WTC11 (cell line): Measurements from ENCODE around the gene UGT1A3. TPM values are rescaled to one million over a fixed set of nuclear protein-coding genes. Genes with fewer than 3 reads are reported as not detected.

Experiments used
- ATAC-seq: fragments of 200-7000 bp; cut with Tn5 transposase; 2 replicates; pipeline ENCODE4 v1.10.0; 2021; ENCODE audit warnings: mild to moderate bottlenecking, moderate library complexity
- CTCF ChIA-PET: fragments of 300-600 bp; sonication (Branson Sonifier 250); formaldehyde crosslinking; loops from one replicate; lab custom pipeline; 2021; ENCODE audit warnings: antibody characterized with exemption; lab: Charles Lee
- POLR2A ChIA-PET: fragments of 350-600 bp; sonication (Branson Sonifier 250); formaldehyde crosslinking; loops from one replicate; lab custom pipeline; 2021; ENCODE audit warnings: antibody characterized with exemption; lab: Charles Lee
- DNase-seq: peaks from one replicate; pipeline ENCODE4 v3.0.0; 2021; ENCODE audit warnings: low spot score
- H3K27ac Mint-ChIP-seq: 2 replicates; pipeline ENCODE4 v1.8.0; 2021; ENCODE audit warnings: mixed read lengths
- H3K27me3 Mint-ChIP-seq: 2 replicates; pipeline ENCODE4 v1.8.0; 2021; ENCODE audit warnings: low read depth, mild to moderate bottlenecking, moderate library complexity, mixed read lengths
- H3K36me3 Mint-ChIP-seq: 2 replicates; pipeline ENCODE4 v1.8.0; 2021; ENCODE audit warnings: mixed read lengths
- H3K4me1 Mint-ChIP-seq: 2 replicates; pipeline ENCODE4 v1.8.0; 2022; ENCODE audit warnings: mixed read lengths
- H3K4me3 Mint-ChIP-seq: 2 replicates; pipeline ENCODE4 v1.8.0; 2021; ENCODE audit warnings: mild to moderate bottlenecking, moderate library complexity, mixed read lengths
- H3K9me3 Mint-ChIP-seq: 2 replicates; pipeline ENCODE4 v1.8.0; 2021; ENCODE audit warnings: mixed read lengths
- ARID4B ChIP-seq: sonication (generic); formaldehyde crosslinking; IDR thresholded peaks from 2 replicates; pipeline ENCODE4 v1.8.0; 2023; ENCODE audit warnings: missing genetic modification reagents, mild to moderate bottlenecking, borderline replicate concordance
- ATF1 ChIP-seq: sonication (generic); formaldehyde crosslinking; IDR thresholded peaks from 2 replicates; pipeline ENCODE4 v1.8.1; 2023; ENCODE audit warnings: mild to moderate bottlenecking, moderate library complexity, missing genetic modification reagents
- ATF6 ChIP-seq: sonication (generic); formaldehyde crosslinking; IDR thresholded peaks from 2 replicates; pipeline ENCODE4 v1.8.1; 2023; ENCODE audit warnings: mild to moderate bottlenecking, missing genetic modification reagents
- CDX4 ChIP-seq: fragments of 250-450 bp; sonication (Bioruptor Pico); IDR thresholded peaks from 2 replicates; pipeline ENCODE4 v1.9.0; 2021; ENCODE audit warnings: moderate library complexity, mild to moderate bottlenecking, inconsistent platforms, borderline replicate concordance
- EMX1 ChIP-seq: fragments of 250-450 bp; sonication (Bioruptor Pico); IDR thresholded peaks from 2 replicates; pipeline ENCODE4 v1.8.0; 2021; ENCODE audit warnings: mild to moderate bottlenecking
- FOXP1 ChIP-seq: sonication (generic); formaldehyde crosslinking; IDR thresholded peaks from 2 replicates; pipeline ENCODE4 v1.8.0; 2022; ENCODE audit warnings: missing genetic modification reagents, mild to moderate bottlenecking, moderate library complexity, borderline replicate concordance
- FOXP4 ChIP-seq: sonication (generic); formaldehyde crosslinking; IDR thresholded peaks from 2 replicates; pipeline ENCODE4 v1.8.0; 2022; ENCODE audit warnings: mild to moderate bottlenecking, missing genetic modification reagents
- JAZF1 ChIP-seq: fragments of 250-450 bp; sonication (Bioruptor Pico); IDR thresholded peaks from 2 replicates; pipeline ENCODE4 v1.9.0; 2021; ENCODE audit warnings: moderate library complexity, mild to moderate bottlenecking, inconsistent platforms
- JUN ChIP-seq: sonication (generic); formaldehyde crosslinking; IDR thresholded peaks from 2 replicates; pipeline ENCODE4 v1.8.0; 2023; ENCODE audit warnings: mild to moderate bottlenecking, missing genetic modification reagents
- KAT7 ChIP-seq: sonication (generic); formaldehyde crosslinking; IDR thresholded peaks from 2 replicates; pipeline ENCODE4 v1.8.1; 2023; ENCODE audit warnings: missing genetic modification reagents, mild to moderate bottlenecking, borderline replicate concordance
- MAX ChIP-seq: sonication (generic); formaldehyde crosslinking; IDR thresholded peaks from 2 replicates; pipeline ENCODE4 v1.8.0; 2022; ENCODE audit warnings: mild to moderate bottlenecking, missing genetic modification reagents
- MLX ChIP-seq: sonication (generic); formaldehyde crosslinking; IDR thresholded peaks from 2 replicates; pipeline ENCODE4 v1.8.1; 2023; ENCODE audit warnings: mild to moderate bottlenecking, missing genetic modification reagents, moderate library complexity
- MYBL2 ChIP-seq: sonication (generic); formaldehyde crosslinking; IDR thresholded peaks from 2 replicates; pipeline ENCODE4 v1.8.1; 2023; ENCODE audit warnings: mild to moderate bottlenecking, moderate library complexity, missing genetic modification reagents
- NFYB ChIP-seq: sonication (generic); formaldehyde crosslinking; conservative IDR thresholded peaks from 2 replicates; pipeline ENCODE4 v1.8.0; 2022; ENCODE audit warnings: low read depth, missing genetic modification reagents
- NR1H2 ChIP-seq: sonication (generic); formaldehyde crosslinking; IDR thresholded peaks from 2 replicates; pipeline ENCODE4 v1.9.0; 2021; ENCODE audit warnings: mild to moderate bottlenecking, moderate library complexity, missing genetic modification reagents
- PRRX2 ChIP-seq: fragments of 250-450 bp; sonication (Bioruptor Pico); IDR thresholded peaks from 2 replicates; pipeline ENCODE4 v1.8.0; 2021; ENCODE audit warnings: mild to moderate bottlenecking
- SMAD3 ChIP-seq: sonication (generic); formaldehyde crosslinking; IDR thresholded peaks from 2 replicates; pipeline ENCODE4 v1.8.0; 2022; ENCODE audit warnings: missing genetic modification reagents, mild to moderate bottlenecking, borderline replicate concordance
- TEAD1 ChIP-seq: sonication (generic); formaldehyde crosslinking; IDR thresholded peaks from 2 replicates; pipeline ENCODE4 v1.8.0; 2022; ENCODE audit warnings: mild to moderate bottlenecking, missing genetic modification reagents
- ZBTB43 ChIP-seq: sonication (generic); formaldehyde crosslinking; IDR thresholded peaks from 2 replicates; pipeline ENCODE4 v1.8.1; 2023; ENCODE audit warnings: mild to moderate bottlenecking, missing genetic modification reagents
- ZNF281 ChIP-seq: sonication (generic); formaldehyde crosslinking; IDR thresholded peaks from 2 replicates; pipeline ENCODE4 v1.8.0; 2023; ENCODE audit warnings: mild to moderate bottlenecking, missing genetic modification reagents
- total RNA-seq: library from RNA; stranded (reverse); gene quantifications from 3 replicates; pipeline ENCODE4 v1.2.3, GENCODE V29; 2021

UGT1A3 gene
- total RNA-seq, 1 experiment from 2014 or later: not detected

- H3K27me3 Mint-ChIP-seq: no peaks in the 10 kb centered on the region
- H3K36me3 Mint-ChIP-seq: no peaks in the 10 kb centered on the region
- ATAC-seq: no peak
- CTCF ChIA-PET: no interaction called here
- peaks cover 5% of the 10 kb centered on the region; the same call in 1 of the 2 replicates for H3K4me1 Mint-ChIP-seq
- H3K9me3 Mint-ChIP-seq: peaks cover 1% of the 10 kb centered on the region; the same call in 1 of the 2 replicates
- H3K4me3 Mint-ChIP-seq: no peak overlapping the region
- POLR2A ChIA-PET: no interaction called here
- TF ChIP-seq EMX1 (CRISPR knock-in tag): no peak
- TF ChIP-seq, all 79 proteins: peak for 0
- DNase-seq: no peak
- no peak overlapping the region for H3K27ac Mint-ChIP-seq
Observed at GRCh38 chr2:233821196-233821595, 92.4 kb downstream of the UGT1A3 start.

- DNase-seq: no peak
- Mint-ChIP-seq H3K36me3 (no peaks in the 10 kb centered on the region), H3K27me3 (no peaks in the 10 kb centered on the region), H3K4me3 (no peak overlapping the region), H3K4me1 (peaks cover 5% of the 10 kb centered on the region; the same call in 1 of the 2 replicates), H3K9me3 (peaks cover 4% of the 10 kb centered on the region; the same call in 1 of the 2 replicates), H3K27ac (no peak overlapping the region)
- ATAC-seq: no peak
- ChIA-PET CTCF (no interaction called here), POLR2A (no interaction called here)
- TF ChIP-seq CDX4 (CRISPR knock-in tag): no peak
- TF ChIP-seq ZBTB43 (CRISPR knock-in tag): no peak
- TF ChIP-seq NFYB (CRISPR knock-in tag): no peak
- no peak for TF ChIP-seq ZNF281 (CRISPR knock-in tag)
- TF ChIP-seq KAT7 (CRISPR knock-in tag): no peak
- no peak for TF ChIP-seq NR1H2 (CRISPR knock-in tag)
- TF ChIP-seq MYBL2: no peak
- TF ChIP-seq JUN: no peak
- TF ChIP-seq ATF6 (CRISPR knock-in tag): no peak
- no peak for TF ChIP-seq ARID4B (CRISPR knock-in tag)
- no peak for TF ChIP-seq ATF1 (CRISPR knock-in tag)
- no peak for TF ChIP-seq TEAD1 (CRISPR knock-in tag)
- no peak for TF ChIP-seq FOXP4
- no peak for TF ChIP-seq PRRX2
- no peak for TF ChIP-seq FOXP1 (CRISPR knock-in tag)
- TF ChIP-seq MAX (CRISPR knock-in tag): no peak
- TF ChIP-seq MLX: no peak
- TF ChIP-seq JAZF1 (CRISPR knock-in tag): no peak
- TF ChIP-seq SMAD3 (CRISPR knock-in tag): no peak
Observed at GRCh38 chr2:233821709-233822100, 92.9 kb downstream of the UGT1A3 start.
